Lung (tissue), 12 donors: ENCODE data around the gene P2RY6. TPM values are rescaled to one million over a fixed set of nuclear protein-coding genes. Genes with fewer than 3 reads are reported as not detected.
"Not testable (repeated sequence)": the region's sequence is repeated elsewhere in the genome, so short reads cannot be mapped to it uniquely, and the experiment has no call there.

ENCODE experiments used
- ATAC-seq: fragments of 200-7000 bp; cut with Tn5 transposase; one replicate; pipeline ENCODE4 v1.9.1; 2020; ENCODE audit warnings: moderate number of reproducible peaks; ENCODE audit not compliant: insufficient read depth, low FRiP score
- DNase-seq, 3 donors: peaks; one replicate each; pipeline ENCODE4 v3.0.0-alpha.2; 2013 to 2017
- H3K27ac ChIP-seq, 2 donors: one replicate each; pipeline ENCODE4 v1.5.1; 2013; ENCODE audit warnings: mild to moderate bottlenecking in 2 of 2, moderate library complexity in 2 of 2, control low read depth in 1 of 2, inconsistent platforms in 1 of 2, low read depth in 1 of 2, low read length in 1 of 2
- H3K27me3 ChIP-seq, 3 donors: one replicate each; pipeline ENCODE4 v1.5.1; 2013; ENCODE audit warnings: low read length in 2 of 3; ENCODE audit not compliant: control insufficient read depth in 3 of 3, insufficient read depth in 3 of 3
- H3K36me3 ChIP-seq, 4 donors: one replicate each; pipeline ENCODE4 v1.5.1; 2013; ENCODE audit warnings: low read length in 4 of 4, mild to moderate bottlenecking in 1 of 4, moderate library complexity in 1 of 4; ENCODE audit not compliant: control insufficient read depth in 4 of 4, insufficient read depth in 4 of 4
- H3K4me1 ChIP-seq, 5 donors: one replicate each; pipeline ENCODE4 v1.5.1; 2013; ENCODE audit warnings: low read length in 5 of 5, mild to moderate bottlenecking in 2 of 5, moderate library complexity in 1 of 5; ENCODE audit not compliant: control insufficient read depth in 5 of 5, insufficient read depth in 5 of 5
- H3K4me3 ChIP-seq: one replicate; pipeline ENCODE4 v1.5.1; 2013; ENCODE audit warnings: mild to moderate bottlenecking, control low read depth, moderate library complexity
- H3K9ac ChIP-seq, 2 donors: one replicate each; pipeline ENCODE4 v1.5.1; 2013; ENCODE audit warnings: low read length in 2 of 2, control low read depth in 1 of 2; ENCODE audit not compliant: insufficient read depth in 1 of 2
- H3K9me3 ChIP-seq, 4 donors: one replicate each; pipeline ENCODE4 v1.5.1; 2013; ENCODE audit warnings: low read length in 3 of 4, mild to moderate bottlenecking in 1 of 4, moderate library complexity in 1 of 4; ENCODE audit not compliant: control insufficient read depth in 4 of 4, insufficient read depth in 3 of 4
- WGBS, 2 donors: extraction: QIAGEN DNeasy Blood & Tissue Kit; methylation state at CpG; one replicate each; pipeline ENCODE4 v1.1.7; 2013; 5-methylcytosine and 5-hydroxymethylcytosine counted together
- polyA plus RNA-seq, 2 donors: library from polyadenylated mRNA; stranded (reverse); fragments of 200-250 nt; gene quantifications; one replicate each; pipeline ENCODE4 v1.2.1, GENCODE V29; 2013
- total RNA-seq, 2 donors: library from RNA; depleted of rRNA in 1 of 2; stranded (reverse); fragments of >200 nt in 1 of 2; gene quantifications; one replicate each; pipeline ENCODE4 v1.2.1, GENCODE V29; 2014 to 2021
- TF ChIP-seq, protein P1 (sequence below): IDR thresholded peaks from 2 replicates; pipeline ENCODE4 v1.5.1; 2012; ENCODE audit warnings: mild to moderate bottlenecking; ENCODE audit errors: control extremely low read depth, extremely low read depth
- donor health status: control.
- donor health status: control.
- donor health status: Bipolar disorder and iron deficiency.
- donor health status: healthy.
- donor health status: DM: yes; HTN: yes; CAD: no.

P2RY6 gene
- total and polyA plus RNA-seq, 4 donors, result 3.0 to 13.0 (median 3.6) TPM

DNA sequence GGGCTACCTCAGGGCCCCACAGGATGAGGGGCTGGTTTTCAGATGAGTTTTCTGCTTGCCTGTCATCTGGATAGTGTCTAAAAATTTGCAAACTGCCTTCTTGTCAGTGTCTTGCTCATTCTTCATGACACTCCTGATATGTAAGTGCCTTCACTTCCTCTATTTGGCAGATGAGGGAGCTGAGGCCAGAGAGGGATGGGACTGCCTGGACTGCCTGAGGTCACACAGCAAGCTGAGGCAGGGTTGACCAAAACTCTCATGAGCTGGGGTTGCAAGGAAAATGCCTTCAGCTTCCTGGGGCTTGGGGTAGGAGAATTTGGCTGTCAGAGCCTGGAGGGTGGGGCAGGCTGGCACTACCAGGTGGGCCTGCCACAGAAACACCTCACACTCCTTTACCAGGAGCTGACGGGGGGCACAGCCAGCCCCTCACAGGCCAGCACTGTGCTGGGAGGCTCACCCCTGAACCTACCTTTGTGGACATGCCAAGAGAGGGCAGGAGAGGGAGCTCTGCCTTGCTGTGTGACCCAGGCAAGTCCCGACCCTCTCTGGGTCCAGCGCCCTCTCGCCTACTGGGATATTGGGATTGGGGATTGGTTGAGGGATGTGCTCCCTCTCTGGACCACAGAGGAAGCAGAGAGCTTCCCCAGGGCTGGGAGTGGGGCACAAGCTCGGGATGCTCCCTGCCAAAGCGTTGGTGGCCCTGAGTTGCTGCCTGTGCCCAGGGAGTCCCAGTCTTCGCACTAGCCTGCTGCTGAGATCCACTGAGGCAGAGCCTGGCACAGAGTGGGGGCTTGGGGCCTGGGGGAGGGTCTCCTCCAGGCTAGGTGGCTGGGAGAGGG, 1.9 kb upstream of the P2RY6 start:
- H3K4me1 ChIP-seq, result peaks cover 0 to 22% (median 0%) of the 10 kb centered on the region in 5 donors
- H3K9me3 ChIP-seq, result no peaks in the 10 kb centered on the region
- TF ChIP-seq, protein P1, sequence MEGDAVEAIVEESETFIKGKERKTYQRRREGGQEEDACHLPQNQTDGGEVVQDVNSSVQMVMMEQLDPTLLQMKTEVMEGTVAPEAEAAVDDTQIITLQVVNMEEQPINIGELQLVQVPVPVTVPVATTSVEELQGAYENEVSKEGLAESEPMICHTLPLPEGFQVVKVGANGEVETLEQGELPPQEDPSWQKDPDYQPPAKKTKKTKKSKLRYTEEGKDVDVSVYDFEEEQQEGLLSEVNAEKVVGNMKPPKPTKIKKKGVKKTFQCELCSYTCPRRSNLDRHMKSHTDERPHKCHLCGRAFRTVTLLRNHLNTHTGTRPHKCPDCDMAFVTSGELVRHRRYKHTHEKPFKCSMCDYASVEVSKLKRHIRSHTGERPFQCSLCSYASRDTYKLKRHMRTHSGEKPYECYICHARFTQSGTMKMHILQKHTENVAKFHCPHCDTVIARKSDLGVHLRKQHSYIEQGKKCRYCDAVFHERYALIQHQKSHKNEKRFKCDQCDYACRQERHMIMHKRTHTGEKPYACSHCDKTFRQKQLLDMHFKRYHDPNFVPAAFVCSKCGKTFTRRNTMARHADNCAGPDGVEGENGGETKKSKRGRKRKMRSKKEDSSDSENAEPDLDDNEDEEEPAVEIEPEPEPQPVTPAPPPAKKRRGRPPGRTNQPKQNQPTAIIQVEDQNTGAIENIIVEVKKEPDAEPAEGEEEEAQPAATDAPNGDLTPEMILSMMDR, result no peak
- H3K27me3 ChIP-seq, result no peaks in the 10 kb centered on the region
- no peak overlapping the region for H3K27ac ChIP-seq
- WGBS, 2 donors, result 92% methylated on average over 7 of the region's 7 CpGs
- DNase-seq (no peak), ATAC-seq (no peak)
- no peaks in the 10 kb centered on the region for H3K36me3 ChIP-seq
- H3K9ac ChIP-seq, result no peak overlapping the region
- no peak overlapping the region for H3K4me3 ChIP-seq

DNA sequence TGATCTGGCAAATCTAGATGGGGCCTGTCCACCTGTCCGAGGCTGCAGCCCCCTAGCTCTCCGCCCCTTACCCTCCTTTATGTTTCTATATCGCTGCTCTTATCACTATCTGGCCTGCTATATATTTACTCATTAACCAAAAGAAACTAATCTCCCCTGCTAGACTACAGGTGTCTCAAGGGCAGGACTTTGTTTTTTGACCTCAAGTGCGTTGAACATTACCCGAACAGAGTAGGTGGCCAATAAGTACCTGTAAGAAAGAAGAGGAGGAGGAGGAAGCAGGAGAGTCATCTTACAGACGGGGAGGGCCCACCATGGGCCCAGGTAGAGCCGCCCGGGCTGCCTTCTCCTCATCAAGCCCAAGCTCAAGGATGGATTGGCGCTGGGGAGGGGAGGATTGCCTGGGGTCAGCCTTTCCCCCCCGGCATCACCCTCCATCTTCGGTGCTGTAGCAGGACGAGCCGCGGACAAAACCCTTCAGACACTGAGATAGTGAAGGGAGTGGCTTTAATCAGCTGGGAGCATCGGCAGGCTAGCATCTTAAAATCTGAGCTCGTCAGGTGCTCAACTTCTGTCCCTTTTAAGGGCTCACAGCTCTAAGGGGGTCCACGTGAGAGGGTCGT, 1.2 kb upstream of the P2RY6 start:
- ATAC-seq (no peak), DNase-seq (no peak)
- no peaks in the 10 kb centered on the region for H3K36me3 ChIP-seq
- peaks cover 0 to 22% (median 0%) of the 10 kb centered on the region in 5 donors for H3K4me1 ChIP-seq
- TF ChIP-seq, protein P1, result no peak
- no peaks in the 10 kb centered on the region for H3K27me3 ChIP-seq
- no peak overlapping the region for H3K27ac ChIP-seq
- H3K9ac ChIP-seq, result no peak overlapping the region
- WGBS, 2 donors, result 86 to 89% methylated on average over 18 of the region's 18 CpGs
- no peak overlapping the region for H3K4me3 ChIP-seq
- no peaks in the 10 kb centered on the region for H3K9me3 ChIP-seq

DNA sequence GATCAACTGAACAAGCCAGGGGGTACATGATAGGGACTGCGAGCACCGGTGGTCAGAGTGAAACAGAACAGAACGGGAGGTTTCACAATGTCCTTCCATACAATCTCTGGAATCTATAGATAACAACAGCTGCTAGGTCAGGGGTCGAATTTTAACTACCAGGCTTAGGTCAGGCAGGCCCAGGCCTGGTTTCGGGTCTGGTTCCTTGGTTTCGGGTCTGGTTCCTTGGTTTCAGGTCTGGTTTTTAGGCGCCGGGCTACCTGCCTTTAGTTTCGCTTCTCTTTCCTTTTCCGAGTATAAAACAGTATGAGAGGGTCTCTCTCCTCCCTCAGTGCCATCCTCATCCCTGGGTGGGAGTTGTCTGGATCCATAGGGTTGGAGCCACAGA, 666 bp upstream of the P2RY6 start:
- not testable (repeated sequence) for ATAC-seq, DNase-seq, H3K27me3 ChIP-seq, H3K9me3 ChIP-seq, H3K4me3 ChIP-seq, H3K36me3 ChIP-seq, H3K9ac ChIP-seq, H3K27ac ChIP-seq
- H3K4me1 ChIP-seq, result peaks cover 0 to 21% (median 0%) of the 10 kb centered on the region in 5 donors
- 77 to 82% methylated on average over 10 of the region's 10 CpGs for WGBS, 2 donors

DNA sequence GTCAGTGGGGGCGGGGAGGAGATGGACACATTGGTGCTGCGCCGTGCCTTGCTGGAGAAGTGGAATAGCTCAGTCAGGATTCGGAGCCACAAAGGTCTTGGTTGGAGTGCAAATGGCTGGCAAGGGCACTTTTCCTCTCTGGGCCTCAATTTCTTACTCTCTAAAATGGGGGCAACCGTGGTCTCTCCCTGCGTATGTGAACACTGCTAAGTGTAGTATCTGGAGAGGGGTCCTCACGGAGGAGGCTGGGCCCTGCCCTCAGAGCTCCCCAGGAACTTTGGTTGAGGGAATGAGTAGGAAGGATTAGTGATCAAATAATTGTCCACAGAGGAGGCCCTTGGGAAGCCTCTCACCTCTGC, 521 bp downstream of the P2RY6 start:
- ATAC-seq (no peak), DNase-seq (no peak)
- no peaks in the 10 kb centered on the region for H3K36me3 ChIP-seq
- WGBS, 2 donors, result 93 to 96% methylated on average over 7 of the region's 7 CpGs
- no peaks in the 10 kb centered on the region for H3K27me3 ChIP-seq
- H3K9me3 ChIP-seq, result no peaks in the 10 kb centered on the region
- no peak overlapping the region for H3K9ac ChIP-seq
- TF ChIP-seq, protein P1, result no peak
- H3K4me1 ChIP-seq, result peaks cover 0 to 18% (median 0%) of the 10 kb centered on the region in 5 donors
- no peak overlapping the region for H3K4me3 ChIP-seq
- no peak overlapping the region for H3K27ac ChIP-seq
